Fibroblast of skin of left biceps (primary cell): Measurements from ENCODE around the gene ZNF608.

Experiments used
- DNase-seq, 2 experiments: peaks; one replicate each; pipeline ENCODE4 v3.0.0-alpha.2; 2013; ENCODE audit warnings: low read depth in 2 of 2

ZNF608 gene

DNA sequence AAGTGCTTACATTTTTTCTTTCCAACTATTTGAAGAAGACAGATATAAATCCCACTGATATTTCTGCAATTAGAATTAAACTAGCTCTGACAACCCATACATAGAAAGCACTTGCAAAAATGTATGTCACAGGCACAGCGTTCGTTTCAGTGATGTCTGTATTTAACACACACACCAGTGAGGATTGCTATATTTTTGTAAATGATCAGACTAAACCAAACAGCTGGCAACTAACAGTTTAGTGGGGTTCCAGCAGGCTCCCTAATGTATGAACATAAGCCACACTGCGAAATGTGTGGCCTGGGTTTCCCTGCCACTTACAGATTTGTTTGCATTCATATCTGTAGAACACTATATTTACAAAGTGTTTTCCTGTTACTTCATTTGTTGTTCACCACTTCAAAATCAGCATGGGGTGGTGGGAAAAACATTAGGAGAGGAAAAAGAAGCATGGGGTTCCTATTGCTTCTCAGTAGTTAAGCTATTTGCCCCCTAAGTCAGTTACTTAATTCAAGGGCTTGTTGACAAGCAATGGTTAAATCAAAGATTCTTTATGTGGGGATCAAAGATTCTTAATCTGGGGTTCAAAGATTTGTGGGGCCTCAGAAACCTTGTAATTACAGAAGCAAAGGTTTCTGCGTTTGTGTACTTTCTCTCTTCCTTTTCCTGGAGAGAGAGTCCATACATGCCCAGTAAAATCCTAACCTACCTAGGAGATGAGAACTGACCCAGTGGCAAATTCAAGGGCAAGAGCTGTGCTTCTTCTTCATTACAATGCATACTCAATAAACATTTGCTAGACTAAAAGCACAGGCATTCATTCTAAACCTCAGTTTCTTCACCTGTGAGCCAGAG lies 27.1 kb downstream of the ZNF608 start:
- no peak for DNase-seq

DNA sequence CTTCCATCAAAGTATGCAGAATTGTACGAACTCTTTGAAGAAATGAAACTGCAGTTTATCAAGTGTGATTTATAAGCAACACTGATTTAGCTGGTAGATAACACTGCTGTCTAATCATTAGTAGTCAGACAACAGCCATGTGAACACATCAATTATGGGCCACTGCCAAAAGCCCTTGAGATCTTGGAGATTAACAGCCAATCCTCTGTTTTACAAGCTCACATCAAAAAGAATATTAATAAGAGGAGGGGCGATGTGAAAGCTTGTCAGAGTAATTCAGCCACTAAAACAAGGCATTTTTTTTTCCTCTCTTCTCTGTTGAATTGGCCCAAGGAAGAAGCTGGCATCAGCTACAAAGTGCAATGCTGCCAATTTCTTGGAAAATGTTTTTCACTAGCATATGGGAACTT lies 28.1 kb downstream of the ZNF608 start:
- no peak for DNase-seq

DNA sequence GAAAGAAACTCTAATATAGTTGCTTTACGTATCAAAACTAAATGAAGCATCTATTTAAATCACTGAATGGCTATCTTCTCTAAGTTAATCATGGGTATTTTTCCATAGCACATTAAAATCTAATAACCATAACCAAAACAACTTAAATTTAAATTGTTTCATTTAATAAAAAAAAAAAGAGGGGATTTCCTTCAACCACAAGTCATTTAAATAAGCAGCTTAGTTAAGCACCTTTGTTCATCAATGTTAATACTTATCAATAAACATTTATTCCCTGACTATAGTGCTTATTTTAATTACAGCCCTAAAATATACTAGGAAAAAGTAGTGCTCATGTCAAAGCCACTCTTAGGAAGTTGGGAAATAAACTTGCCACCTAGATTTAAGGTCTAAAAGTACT lies 30.3 kb downstream of the ZNF608 start:
- no peak for DNase-seq

DNA sequence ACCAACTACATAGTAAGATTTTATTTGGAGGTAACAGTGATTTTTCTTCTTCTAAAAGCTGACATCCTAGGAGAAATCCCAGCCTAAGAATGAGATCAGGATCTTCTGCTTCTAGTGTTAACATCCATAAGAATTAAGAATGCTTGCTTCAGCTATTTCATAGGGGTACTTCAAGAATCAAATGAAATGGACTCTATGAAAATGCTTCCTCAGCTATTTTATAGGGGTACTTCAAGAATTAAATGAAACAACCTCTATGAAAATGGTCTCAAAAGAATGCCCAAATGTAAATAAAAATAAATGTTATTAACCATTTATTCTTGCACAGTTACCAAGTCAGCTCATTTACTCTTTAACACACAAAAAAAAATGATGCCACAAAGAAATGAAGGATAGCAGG lies 31.5 kb downstream of the ZNF608 start:
- DNase-seq: no peak

DNA sequence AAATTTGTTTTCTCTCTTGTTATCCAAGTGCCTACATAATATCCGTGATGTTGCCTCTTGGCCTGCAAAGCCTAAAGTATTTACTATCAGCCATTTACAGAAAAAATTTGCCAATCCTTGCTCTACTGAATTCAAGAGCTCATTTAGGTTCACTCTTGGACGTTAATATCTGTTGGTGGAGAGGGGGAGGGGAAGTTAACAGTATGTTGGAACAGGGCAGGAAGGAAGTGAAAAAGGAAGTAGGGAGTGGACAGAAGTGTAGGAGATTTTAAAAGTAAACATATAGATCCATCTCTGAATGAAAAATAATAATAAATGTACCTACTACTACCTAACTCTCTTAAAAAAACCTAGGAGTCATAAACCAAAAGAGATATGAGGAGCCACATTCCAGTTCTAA lies 32.8 kb downstream of the ZNF608 start:
- DNase-seq: no peak

DNA sequence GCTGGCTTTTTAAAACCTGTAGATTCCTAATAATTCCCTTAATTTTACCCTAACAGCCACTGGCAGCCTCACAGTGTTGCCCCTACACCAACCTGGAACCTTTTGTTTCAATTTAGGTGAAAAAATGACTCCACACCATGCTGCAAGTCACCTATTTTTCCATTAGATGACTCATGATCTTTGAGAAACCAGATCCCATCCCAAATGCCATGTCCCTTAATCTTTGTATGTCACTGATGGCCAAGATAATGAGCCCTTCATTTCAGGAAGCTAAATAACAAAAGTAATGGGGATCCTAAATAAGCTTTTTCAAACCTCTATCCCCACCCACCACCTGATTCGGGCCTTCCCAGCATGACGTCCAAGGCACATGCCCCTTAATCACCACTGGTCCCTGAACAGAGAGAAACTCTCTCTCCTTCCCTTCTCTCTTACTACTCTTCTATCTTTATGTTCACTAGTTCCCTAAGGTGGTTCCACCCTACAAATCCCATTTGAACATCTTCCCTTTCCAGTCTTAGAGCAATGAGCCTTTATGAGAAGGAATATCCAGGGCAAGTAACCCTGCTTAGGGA lies 33.6 kb downstream of the ZNF608 start:
- DNase-seq: no peak

DNA sequence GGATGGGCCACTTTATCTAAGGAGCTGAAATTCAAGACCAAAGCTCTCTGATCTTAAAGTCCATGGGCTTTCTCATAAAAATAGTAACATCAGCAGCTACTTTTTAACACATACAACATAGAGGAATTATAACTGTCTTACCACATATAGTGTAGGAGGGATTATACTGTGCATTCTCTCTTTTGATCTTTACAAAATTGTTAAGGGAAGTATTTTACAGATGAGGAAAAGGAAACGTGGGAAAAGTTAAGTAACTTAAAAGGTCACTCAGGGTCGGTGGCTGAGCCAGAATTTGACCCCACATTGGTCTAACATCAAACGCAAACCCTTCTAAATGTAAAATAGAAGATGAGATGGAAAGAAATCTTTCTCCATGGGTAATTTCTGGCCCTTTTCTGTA lies 38.4 kb downstream of the ZNF608 start:
- DNase-seq: no peak

DNA sequence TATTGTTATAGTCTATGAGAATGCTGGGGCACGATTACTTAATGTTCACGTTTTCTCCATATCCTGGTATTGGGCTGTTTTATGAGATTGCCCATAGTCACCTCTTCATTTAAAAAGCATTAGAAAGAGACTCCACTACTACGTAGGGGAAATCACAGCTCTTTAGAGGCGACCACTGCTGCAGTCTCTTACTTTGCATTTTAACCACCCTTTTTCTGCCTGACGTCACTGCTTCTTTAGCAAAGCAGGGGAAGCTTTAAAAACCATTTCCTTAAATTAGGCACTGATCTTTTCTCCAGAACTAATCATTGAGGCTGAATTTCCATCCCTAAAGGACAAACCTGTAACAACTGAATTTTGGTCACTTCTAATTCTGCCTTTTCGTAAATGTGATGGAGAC lies 38.9 kb downstream of the ZNF608 start:
- DNase-seq: no peak

DNA sequence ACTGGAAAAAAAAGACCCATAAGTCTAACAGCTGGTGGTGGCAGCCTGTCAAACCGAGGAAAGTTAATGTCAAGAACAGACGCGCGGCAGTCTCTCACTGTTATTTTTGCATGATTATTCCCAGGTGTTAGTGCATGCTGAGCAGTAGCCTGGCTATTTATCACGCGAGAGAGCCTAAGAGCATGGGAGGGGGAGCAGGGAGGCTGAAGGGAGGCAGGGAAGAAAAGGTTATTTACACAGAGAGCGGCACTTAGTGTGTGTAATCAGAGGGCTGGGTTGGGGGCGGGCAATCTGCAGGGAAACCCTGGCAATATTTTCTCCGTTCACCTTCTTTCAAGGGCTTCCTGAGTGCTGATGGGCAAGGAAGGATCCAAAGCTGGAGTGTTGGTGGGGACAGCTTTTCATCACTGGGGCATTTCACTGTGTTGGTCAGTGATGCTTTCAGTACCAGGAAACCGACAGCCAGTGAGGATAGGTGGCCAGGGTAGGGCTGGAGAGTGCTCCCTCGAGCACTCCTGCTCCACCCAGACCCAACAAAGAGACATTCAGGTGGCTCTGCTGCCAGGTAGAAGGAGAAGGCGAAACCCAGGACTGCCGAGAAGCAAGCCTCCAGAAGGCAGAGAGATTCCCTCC lies 39.6 kb downstream of the ZNF608 start:
- peak; percentile 72 to 75 for DNase-seq

DNA sequence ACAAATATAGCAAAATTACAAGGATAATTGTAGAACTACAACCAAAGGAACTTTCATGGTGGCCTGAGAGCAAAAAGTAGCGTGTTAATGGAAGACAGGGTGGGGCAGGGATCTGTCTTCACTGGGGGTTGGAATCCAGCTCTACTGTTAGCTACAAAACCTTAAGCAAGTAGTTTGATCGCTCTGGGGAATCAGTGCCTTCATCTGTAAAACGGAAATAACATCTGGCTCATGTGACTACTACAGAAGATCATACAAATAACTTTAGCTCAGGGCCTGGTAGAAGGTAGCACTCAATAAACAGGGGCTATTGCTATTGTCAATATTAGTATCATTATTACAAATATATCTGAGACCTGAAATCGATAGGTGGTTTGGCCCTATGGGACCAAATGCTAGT lies 40.4 kb downstream of the ZNF608 start:
- DNase-seq: no peak

DNA sequence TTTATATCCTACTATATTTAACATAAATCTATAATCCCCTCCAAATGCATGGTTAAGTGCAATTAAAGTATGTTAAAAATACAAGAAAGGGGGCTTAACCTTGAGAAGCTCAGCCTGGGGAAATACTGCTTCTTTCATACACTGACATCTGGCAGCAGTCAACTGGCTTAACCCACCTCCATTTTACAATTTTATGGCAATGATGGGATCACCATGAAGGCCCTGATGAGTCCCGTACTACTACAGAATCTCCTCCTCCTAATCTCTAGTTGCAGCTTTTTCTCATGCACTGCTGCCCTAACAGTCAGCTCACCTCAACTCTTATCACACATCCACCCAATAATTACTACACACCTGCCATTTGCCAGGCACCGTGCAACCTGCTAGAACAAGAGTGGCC lies 40.9 kb downstream of the ZNF608 start:
- no peak for DNase-seq

DNA sequence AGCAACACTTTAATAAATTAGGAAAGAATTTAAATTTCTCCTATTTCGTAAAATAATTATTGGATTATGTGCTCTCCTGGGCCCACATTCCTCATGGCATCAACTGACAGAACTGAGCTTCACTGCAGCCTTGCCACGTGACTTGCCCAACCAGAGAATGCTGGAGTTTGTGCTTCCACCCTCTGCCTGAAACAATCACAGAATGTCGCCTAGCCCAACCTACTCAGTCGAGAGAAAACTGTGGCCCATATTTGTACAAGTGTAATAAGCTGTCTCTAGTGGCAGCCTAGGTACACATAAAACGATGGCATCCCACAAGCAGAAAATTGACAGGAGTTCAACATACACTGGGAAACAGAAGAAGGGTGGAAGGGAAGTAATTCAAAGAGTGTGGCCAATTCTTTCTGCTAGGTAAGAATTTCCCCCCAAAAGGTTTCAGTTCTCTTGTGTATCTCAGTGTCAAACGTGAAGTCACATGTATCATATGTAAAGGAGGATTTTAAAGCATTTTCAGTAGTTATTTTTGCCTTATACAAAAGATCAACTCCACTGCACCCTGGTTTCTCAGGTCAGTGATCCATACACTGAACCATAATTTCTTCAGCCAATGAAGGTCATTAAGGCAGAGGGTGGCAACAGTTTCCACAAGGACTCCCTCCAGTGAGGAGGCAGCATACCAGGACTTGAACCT lies 41.7 kb downstream of the ZNF608 start:
- no peak for DNase-seq

DNA sequence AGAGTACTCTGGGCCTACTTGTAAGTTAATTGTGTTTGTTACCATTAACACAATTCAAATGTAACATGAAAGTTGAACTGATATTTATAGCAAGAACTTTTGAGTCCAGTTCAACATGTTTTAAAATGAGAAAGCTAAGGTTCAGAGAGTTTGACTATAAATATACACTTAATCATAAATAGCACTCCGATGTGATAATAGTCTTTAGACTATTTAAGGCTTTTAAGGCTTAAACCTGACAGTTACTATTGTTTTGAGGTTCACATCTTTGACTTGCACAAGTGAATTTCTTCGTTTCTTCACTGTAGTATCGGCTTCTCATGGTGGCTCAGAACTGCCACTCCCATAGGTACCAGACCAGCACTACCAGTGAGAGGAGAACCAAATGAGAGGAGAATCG lies 42.4 kb downstream of the ZNF608 start:
- DNase-seq: no peak

DNA sequence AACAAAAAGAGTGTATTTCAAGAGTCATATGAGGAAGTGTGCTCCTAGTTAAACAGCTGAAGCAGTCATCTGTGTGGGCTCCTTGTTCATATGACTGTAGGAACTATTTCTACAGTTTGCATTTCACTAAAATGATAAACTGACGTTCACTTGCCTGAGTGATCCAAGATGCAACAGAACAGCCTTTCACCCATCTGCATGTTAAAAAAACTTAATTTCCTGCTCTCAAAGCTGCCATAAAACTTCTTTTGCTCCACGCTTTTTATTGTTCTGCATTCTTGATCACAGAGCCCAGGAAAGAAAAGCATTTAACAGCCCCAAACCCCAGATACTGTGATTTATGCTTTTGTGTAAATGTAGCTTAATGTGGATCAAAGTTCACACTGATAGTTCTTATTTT lies 43.9 kb downstream of the ZNF608 start:
- DNase-seq: no peak

DNA sequence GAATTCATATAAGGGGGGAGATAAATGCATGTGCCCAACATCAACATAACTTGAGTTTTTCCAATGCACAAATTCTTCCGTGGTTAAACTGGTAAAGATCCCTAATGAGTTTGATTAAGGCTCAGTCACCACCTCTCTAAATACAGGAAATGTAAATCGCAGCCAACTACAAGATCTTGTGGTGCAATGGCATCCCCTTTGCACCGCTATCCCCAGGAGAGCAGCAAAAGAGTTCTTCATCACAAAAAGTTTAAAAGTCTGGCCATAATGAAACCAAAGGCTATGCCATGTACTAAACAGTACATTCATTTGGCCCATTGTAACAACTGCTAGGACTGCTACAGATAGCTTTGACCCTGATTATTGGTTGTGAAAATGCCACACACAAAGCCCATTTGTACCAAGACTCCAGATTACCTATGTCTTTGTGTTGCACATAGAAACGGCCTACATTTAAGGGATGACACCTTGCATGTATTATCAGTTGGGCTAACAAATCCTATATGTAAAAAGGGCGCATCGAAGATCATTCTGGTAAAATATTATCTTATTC lies 44.5 kb downstream of the ZNF608 start:
- no peak for DNase-seq

DNA sequence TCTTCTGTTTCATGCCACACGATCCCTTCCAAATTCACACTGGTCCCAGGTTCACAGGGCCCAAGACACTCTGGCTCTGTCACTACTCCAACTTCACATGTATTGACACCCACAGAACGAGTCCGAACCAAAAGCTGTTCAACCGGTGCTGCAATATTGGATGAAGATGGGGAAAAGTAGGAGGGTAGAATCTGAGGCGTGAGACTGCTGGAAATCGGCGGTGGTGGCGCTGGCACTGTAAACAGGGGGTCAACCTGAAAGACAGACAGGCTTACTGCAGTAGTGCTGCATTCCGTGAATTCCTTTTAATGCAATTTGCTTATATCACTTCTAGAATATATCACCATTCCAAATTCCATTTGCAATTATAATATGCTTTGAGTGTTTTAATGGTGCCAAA lies 45.4 kb downstream of the ZNF608 start:
- DNase-seq: no peak

DNA sequence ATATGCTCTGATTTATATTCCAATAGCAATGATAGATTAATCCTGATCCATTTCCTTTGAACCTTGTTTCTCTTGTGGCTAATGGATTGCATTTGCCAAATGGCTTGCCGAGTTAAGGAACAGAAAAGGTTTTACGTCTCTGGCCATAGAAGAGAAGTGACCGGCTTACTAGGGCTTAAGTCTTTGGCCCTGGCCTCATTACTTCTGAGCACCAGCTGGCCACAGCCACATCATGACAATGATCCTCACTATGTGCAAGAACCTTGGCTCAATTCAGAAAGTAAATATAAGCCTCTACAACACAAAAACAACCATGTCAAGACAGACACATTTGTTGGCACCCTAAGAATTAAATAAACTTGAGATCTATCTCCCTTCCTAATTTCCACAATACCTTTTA lies 46.1 kb downstream of the ZNF608 start:
- DNase-seq: no peak

DNA sequence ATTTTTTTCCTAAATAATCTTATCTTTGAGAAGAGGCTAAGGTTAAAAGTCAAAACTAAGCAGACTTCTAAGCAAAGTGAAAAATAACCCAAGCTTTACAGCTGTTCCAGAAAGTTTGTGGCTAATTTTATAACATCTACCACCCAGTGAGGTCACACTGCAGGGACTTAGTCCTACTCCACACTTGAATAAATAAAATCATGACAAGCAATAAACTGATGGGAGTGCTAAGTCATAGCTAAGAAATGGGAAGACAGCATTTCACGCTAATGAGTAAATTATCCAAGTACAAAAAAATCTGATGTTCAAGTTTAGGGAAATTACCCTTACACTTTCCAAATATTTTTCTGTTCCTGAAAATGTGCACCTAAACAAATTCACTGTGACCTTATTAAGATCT lies 47.7 kb downstream of the ZNF608 start:
- DNase-seq: no peak

DNA sequence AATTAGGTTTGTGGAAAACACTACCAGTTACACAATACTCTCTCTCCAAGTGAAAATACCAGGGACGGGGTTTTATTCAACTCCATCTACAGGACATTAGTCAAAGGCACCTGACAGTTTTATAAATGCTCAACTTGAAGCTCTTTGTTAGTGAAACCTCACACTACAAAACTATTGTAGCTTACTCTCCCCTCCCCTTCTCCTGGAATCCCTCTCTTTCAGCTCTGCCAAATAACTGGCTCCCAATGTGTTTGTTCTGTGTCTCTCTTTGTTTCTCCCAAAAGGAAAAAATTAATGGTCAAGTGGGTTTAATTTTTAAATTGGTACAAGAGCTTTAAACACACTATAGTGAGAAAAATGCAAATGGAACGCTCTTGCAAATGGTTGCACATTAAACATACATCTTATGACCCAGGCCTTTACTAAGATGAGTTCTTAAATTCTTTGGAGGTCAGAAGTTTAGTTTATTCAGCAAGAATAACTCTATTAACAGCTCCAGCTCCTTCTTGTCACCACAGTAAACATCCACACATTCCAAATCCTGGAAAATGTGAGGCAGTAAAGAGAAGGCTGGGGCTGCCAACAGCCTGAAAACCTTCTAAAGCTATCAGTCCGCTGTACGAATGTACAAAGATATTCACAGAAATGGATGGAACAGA lies 48.4 kb downstream of the ZNF608 start:
- peak in 1 of 2 experiments; percentile 23 for DNase-seq

DNA sequence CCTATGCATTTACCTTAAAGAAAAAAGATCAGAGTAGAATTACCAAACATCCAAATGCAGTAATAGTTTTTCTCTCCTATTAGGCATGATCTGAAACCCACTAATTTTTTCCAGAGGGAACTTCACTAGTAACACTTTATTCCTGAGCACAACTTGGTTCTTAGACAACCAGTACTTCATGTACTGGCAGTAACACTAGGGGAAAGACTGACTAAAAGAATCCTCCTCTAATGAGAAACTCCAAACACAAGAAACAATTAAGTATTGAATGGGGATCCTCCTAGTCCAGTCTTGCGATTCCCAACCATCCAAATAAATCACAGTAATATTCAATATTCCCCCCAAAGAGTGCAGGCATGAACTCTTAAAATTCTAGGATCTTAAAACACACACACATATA lies 48.9 kb downstream of the ZNF608 start:
- peak in 1 of 2 experiments; percentile 24 for DNase-seq

DNA sequence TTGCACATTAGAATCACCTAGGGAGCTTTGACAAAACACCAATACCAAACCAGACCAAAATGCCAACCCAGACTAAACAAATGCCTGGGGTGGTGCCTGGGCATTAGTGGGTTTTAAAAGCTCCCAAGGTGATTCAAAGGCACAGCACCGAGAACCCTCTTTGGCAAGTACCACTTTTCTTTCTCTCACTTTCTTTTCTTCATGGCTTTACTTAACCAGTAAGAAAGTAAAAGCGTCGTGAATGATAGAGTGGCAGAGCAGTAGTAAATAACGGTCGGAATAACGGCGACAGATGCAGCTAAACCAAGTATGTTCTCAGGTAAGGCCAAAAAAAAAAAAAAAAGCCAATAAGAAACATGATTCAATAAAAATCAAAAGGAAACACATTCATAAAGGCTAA lies 49.5 kb downstream of the ZNF608 start:
- no peak for DNase-seq
